ENCODE results near the gene CFAP300. TPM values are rescaled to one million over a fixed set of nuclear protein-coding genes. Genes with fewer than 3 reads are reported as not detected.

Gene CFAP300
- total and polyA plus RNA-seq, 2 donors from 2014 or later = 4.3 to 8.2 TPM

DNA sequence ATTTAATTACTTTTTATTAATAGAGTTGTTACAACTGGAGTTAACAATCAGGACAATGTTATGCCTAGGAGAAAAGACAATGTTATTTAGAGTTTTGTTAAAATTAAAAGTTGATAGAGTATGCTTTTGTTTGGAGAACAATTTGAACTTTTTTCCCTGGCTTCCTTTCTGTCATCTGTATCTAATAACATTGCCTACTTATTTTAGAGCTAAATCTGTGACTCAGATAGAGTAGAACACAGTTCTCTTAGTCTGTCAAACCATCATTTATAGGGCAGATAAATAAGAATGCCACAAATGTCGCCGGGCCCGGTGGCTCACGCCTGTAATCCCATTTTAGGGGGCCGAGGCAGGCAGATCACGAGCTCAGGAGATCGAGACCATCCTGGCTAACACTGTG, 34.1 kb downstream of the CFAP300 start:
- no peak for DNase-seq
- no peaks in the 10 kb centered on the region for H3K4me1 ChIP-seq (ENCODE audit: control insufficient read depth in 2 of 3, insufficient read depth in 2 of 3, low read depth in 1 of 3, low read length in 3 of 3)
- TF ChIP-seq, protein P1, sequence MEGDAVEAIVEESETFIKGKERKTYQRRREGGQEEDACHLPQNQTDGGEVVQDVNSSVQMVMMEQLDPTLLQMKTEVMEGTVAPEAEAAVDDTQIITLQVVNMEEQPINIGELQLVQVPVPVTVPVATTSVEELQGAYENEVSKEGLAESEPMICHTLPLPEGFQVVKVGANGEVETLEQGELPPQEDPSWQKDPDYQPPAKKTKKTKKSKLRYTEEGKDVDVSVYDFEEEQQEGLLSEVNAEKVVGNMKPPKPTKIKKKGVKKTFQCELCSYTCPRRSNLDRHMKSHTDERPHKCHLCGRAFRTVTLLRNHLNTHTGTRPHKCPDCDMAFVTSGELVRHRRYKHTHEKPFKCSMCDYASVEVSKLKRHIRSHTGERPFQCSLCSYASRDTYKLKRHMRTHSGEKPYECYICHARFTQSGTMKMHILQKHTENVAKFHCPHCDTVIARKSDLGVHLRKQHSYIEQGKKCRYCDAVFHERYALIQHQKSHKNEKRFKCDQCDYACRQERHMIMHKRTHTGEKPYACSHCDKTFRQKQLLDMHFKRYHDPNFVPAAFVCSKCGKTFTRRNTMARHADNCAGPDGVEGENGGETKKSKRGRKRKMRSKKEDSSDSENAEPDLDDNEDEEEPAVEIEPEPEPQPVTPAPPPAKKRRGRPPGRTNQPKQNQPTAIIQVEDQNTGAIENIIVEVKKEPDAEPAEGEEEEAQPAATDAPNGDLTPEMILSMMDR (IDR thresholded peaks at IDR 0.05; ENCODE audit: borderline replicate concordance, extremely low read depth, insufficient read depth) = no peak
- no peak overlapping the region for H3K27ac ChIP-seq (ENCODE audit: low read depth in 2 of 2, low read length in 2 of 2)
- H3K9ac ChIP-seq (ENCODE audit: low read length in 3 of 3) = no peak overlapping the region
- H3K4me3 ChIP-seq (ENCODE audit: low read length in 3 of 3) = no peak overlapping the region
- no peaks in the 10 kb centered on the region for H3K27me3 ChIP-seq (ENCODE audit: control insufficient read depth, insufficient read depth, low read length)
- no peaks in the 10 kb centered on the region for H3K9me3 ChIP-seq (ENCODE audit: control insufficient read depth in 2 of 3, insufficient read depth in 1 of 3, low read length in 3 of 3)
- peak; percentile 44 for FAIRE-seq
- H3K36me3 ChIP-seq (ENCODE audit: control insufficient read depth in 2 of 3, insufficient read depth in 3 of 3, low read length in 3 of 3) = no peaks in the 10 kb centered on the region
- intact Hi-C loops (cut with DNase I) = no loop called here

DNA sequence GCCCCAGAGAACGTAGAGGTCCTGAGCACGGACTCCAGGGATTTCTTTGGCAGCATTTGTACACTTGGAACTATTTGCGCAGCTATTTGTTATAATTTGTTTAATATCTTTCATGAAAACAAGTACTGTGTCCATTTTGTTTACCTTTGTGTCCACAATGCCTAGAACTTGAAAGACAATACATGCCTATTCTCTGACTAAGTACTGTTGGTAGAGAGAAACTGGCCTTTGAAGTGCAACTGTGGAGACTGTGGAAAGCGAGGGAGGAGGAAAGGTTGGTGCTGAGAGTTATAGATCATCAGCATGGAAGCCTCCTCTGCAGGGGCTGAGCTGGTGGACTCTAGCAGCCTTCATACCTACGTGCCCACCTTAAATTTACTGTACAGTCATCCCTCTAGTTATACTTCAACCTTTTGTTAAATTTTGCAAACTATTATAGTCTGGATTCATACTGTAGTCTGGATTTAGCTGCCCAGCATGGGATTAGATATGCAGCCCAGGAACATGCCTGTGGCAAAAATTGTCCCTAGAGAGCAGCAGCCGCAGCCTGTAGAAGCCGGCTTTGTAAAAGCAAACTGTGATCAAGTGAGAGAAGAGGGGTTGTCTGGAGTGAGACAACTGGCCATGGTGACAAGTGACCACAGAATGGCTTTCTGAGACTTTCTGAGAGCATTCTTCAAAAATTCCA, 38.8 kb downstream of the CFAP300 start:
- FAIRE-seq = no peak
- H3K4me1 ChIP-seq (ENCODE audit: control insufficient read depth in 2 of 3, insufficient read depth in 2 of 3, low read depth in 1 of 3, low read length in 3 of 3) = no peaks in the 10 kb centered on the region
- H3K27ac ChIP-seq (ENCODE audit: low read depth in 2 of 2, low read length in 2 of 2) = no peak overlapping the region

DNA sequence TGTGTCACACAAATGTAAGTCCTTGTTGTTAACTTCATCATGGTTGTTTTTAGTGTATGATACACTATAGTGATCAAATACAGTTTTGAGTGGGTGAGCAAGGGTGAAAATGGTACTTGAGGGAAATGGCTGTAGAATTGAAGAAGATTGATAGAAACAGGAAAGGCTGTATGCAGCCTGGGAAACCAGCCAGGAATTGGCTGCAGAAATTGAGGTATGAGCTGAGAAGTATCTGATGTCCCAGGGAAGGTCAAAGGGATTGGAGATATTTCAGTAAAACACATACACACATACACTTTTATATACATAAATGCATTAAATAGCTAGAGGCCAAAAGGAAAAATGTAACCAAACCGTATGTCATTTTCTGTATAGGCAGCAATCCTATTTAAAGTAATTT, 49.9 kb downstream of the CFAP300 start:
- TF ChIP-seq, protein P1 (IDR thresholded peaks at IDR 0.05; ENCODE audit: borderline replicate concordance, extremely low read depth, insufficient read depth) = no peak
- H3K9ac ChIP-seq (ENCODE audit: low read length in 3 of 3) = no peak overlapping the region
- H3K4me3 ChIP-seq (ENCODE audit: low read length in 3 of 3) = no peak overlapping the region
- H3K36me3 ChIP-seq (ENCODE audit: control insufficient read depth in 2 of 3, insufficient read depth in 3 of 3, low read length in 3 of 3) = no peaks in the 10 kb centered on the region
- intact Hi-C loops (cut with DNase I) = no loop called here
- H3K27me3 ChIP-seq (ENCODE audit: control insufficient read depth, insufficient read depth, low read length) = no peaks in the 10 kb centered on the region
- no peak overlapping the region for H3K27ac ChIP-seq (ENCODE audit: low read depth in 2 of 2, low read length in 2 of 2)
- H3K4me1 ChIP-seq (ENCODE audit: control insufficient read depth in 2 of 3, insufficient read depth in 2 of 3, low read depth in 1 of 3, low read length in 3 of 3) = no peaks in the 10 kb centered on the region
- no peaks in the 10 kb centered on the region for H3K9me3 ChIP-seq (ENCODE audit: control insufficient read depth in 2 of 3, insufficient read depth in 1 of 3, low read length in 3 of 3)
- DNase-seq (no peak), FAIRE-seq (no peak)

More for the DNA sequence above, 38.8 kb downstream of the CFAP300 start:
- H3K9ac ChIP-seq (ENCODE audit: low read length in 3 of 3) = no peak overlapping the region
- no peaks in the 10 kb centered on the region for H3K27me3 ChIP-seq (ENCODE audit: control insufficient read depth, insufficient read depth, low read length)
- no peaks in the 10 kb centered on the region for H3K36me3 ChIP-seq (ENCODE audit: control insufficient read depth in 2 of 3, insufficient read depth in 3 of 3, low read length in 3 of 3)
- H3K4me3 ChIP-seq (ENCODE audit: low read length in 3 of 3) = no peak overlapping the region
- TF ChIP-seq, protein P1 (IDR thresholded peaks at IDR 0.05; ENCODE audit: borderline replicate concordance, extremely low read depth, insufficient read depth) = no peak
- no peaks in the 10 kb centered on the region for H3K9me3 ChIP-seq (ENCODE audit: control insufficient read depth in 2 of 3, insufficient read depth in 1 of 3, low read length in 3 of 3)
- intact Hi-C loops (cut with DNase I) = no loop called here
- DNase-seq = no peak

DNA sequence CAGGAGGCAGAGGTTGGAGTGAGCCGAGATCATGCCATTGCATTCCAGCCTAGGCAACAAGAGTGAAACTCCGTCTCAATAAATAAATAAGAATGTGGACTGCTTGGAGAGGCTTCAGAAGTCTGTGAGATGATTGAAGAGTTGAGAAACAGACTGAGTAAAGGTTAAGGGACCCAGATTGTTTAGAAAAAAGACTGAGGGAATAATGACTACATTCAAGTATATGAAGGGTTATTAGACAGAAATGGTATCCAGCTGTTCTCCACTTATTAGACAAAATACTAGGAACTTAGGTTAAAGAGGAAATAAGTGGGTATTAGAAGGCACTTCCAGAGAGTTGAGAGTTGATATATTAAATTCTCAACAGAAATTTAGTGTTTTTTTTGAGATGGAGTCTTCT, 52.5 kb downstream of the CFAP300 start:
- no peak overlapping the region for H3K27ac ChIP-seq (ENCODE audit: low read depth in 2 of 2, low read length in 2 of 2)
- no peaks in the 10 kb centered on the region for H3K4me1 ChIP-seq (ENCODE audit: control insufficient read depth in 2 of 3, insufficient read depth in 2 of 3, low read depth in 1 of 3, low read length in 3 of 3)
- FAIRE-seq = no peak
- no peak overlapping the region for H3K9ac ChIP-seq (ENCODE audit: low read length in 3 of 3)
- TF ChIP-seq, protein P1 (IDR thresholded peaks at IDR 0.05; ENCODE audit: borderline replicate concordance, extremely low read depth, insufficient read depth) = no peak
- no peak overlapping the region for H3K4me3 ChIP-seq (ENCODE audit: low read length in 3 of 3)
- H3K9me3 ChIP-seq (ENCODE audit: control insufficient read depth in 2 of 3, insufficient read depth in 1 of 3, low read length in 3 of 3) = no peaks in the 10 kb centered on the region
- H3K27me3 ChIP-seq (ENCODE audit: control insufficient read depth, insufficient read depth, low read length) = no peaks in the 10 kb centered on the region
- intact Hi-C loops (cut with DNase I) = no loop called here
- DNase-seq = no peak
- H3K36me3 ChIP-seq (ENCODE audit: control insufficient read depth in 2 of 3, insufficient read depth in 3 of 3, low read length in 3 of 3) = no peaks in the 10 kb centered on the region

All from kidney (tissue), 14 donors.